Tracheal epithelial cell (primary cell): ENCODE data around the gene SPPL2A. TPM values are rescaled to one million over a fixed set of nuclear protein-coding genes. Genes with fewer than 3 reads are reported as not detected.

ENCODE experiments used
- total RNA-seq: library from RNA; depleted of rRNA; stranded (reverse); fragments of >200 nt; gene quantifications from 2 replicates; pipeline ENCODE4 v1.2.1, GENCODE V29; 2014

SPPL2A gene
- total RNA-seq: 90.6 and 92.5 TPM in 2 replicates

GRCh38 chr15:50765195-50765967 is at the start of gene SPPL2A:
Gene SPPL2A (minus strand): TSS chr15:50765706. CDS start chr15:50765533, 173 bp downstream.

GRCh38 chr15:50686469-50687301 is 78.8 kb downstream of the SPPL2A start, which contains the start of gene TRPM7:
Gene TRPM7 (minus strand): TSS chr15:50686797. CDS start chr15:50686533, 264 bp downstream.

Other genes with a start within 250 kb of the SPPL2A start
- gene USP50, start 219.0 kb downstream of the SPPL2A start, total RNA-seq: not detected in 2 replicates
- gene TRPM7, start 78.9 kb downstream of the SPPL2A start, total RNA-seq: 27.7 and 38.6 TPM in 2 replicates
- 12.5 and 18.3 TPM in 2 replicates for gene AP4E1, start 143.0 kb upstream of the SPPL2A start, total RNA-seq